Astrocyte (in vitro differentiated cells and primary cell): ENCODE results near the gene PLD6. TPM values are rescaled to one million over a fixed set of nuclear protein-coding genes. Genes with fewer than 3 reads are reported as not detected.
A peak's percentile ranks its signal among the peaks of the same experiment; 100 is the strongest.

Experiments
- DNase-seq: peaks from one replicate; pipeline ENCODE4 v3.0.0-alpha.2; 2010; ENCODE audit warnings: low read depth
- FAIRE-seq: peaks from 2 replicates; lab custom pipeline; 2011; peaks lifted over from hg19 to GRCh38; lab: Jason Lieb, UNC
- H2AFZ ChIP-seq: 2 replicates; pipeline ENCODE4 v1.6.0; 2012; ENCODE audit warnings: low read depth, low read length, inconsistent platforms
- H3K27ac ChIP-seq: 2 replicates; pipeline ENCODE4 v1.5.1; 2011; ENCODE audit warnings: low read depth, low read length, inconsistent platforms
- H3K27me3 ChIP-seq: 2 replicates; pipeline ENCODE4 v1.6.0; 2011; ENCODE audit warnings: low read length, inconsistent platforms; ENCODE audit not compliant: insufficient read depth
- H3K36me3 ChIP-seq: 2 replicates; pipeline ENCODE4 v1.5.1; 2011; ENCODE audit warnings: low read length, inconsistent platforms; ENCODE audit not compliant: insufficient read depth
- H3K4me1 ChIP-seq: 2 replicates; pipeline ENCODE4 v1.5.1; 2011; ENCODE audit warnings: low read length, inconsistent platforms; ENCODE audit not compliant: insufficient read depth
- H3K4me2 ChIP-seq: 2 replicates; pipeline ENCODE4 v1.6.0; 2012; ENCODE audit warnings: low read length, inconsistent platforms
- H3K4me3 ChIP-seq: 2 replicates; pipeline ENCODE4 v1.5.1; 2011; ENCODE audit warnings: low read depth, mild to moderate bottlenecking, low read length, inconsistent platforms; ENCODE audit not compliant: insufficient read depth
- H3K79me2 ChIP-seq: 2 replicates; pipeline ENCODE4 v1.6.0; 2012; ENCODE audit warnings: mild to moderate bottlenecking, low read length, inconsistent platforms; ENCODE audit not compliant: insufficient read depth
- H3K9ac ChIP-seq: 2 replicates; pipeline ENCODE4 v1.6.0; 2012; ENCODE audit warnings: mild to moderate bottlenecking, low read length, inconsistent platforms
- H3K9me3 ChIP-seq: 2 replicates; pipeline ENCODE4 v1.5.1; 2012; ENCODE audit warnings: low read depth, mild to moderate bottlenecking, low read length, inconsistent platforms; ENCODE audit not compliant: insufficient read depth
- H4K20me1 ChIP-seq: 2 replicates; pipeline ENCODE4 v1.6.0; 2012; ENCODE audit warnings: low read length, inconsistent platforms; ENCODE audit not compliant: insufficient read depth
- H3K27ac Mint-ChIP-seq: one replicate; pipeline ENCODE4 v1.8.0; 2021; ENCODE audit warnings: mild to moderate bottlenecking, mixed read lengths; ENCODE audit not compliant: unreplicated experiment
- H3K27me3 Mint-ChIP-seq: one replicate; pipeline ENCODE4 v1.8.0; 2021; ENCODE audit warnings: low read depth, mixed read lengths; ENCODE audit not compliant: unreplicated experiment
- H3K36me3 Mint-ChIP-seq: one replicate; pipeline ENCODE4 v1.8.0; 2021; ENCODE audit warnings: low read depth, mixed read lengths; ENCODE audit not compliant: unreplicated experiment
- H3K4me1 Mint-ChIP-seq: one replicate; pipeline ENCODE4 v1.8.0; 2021; ENCODE audit warnings: low read depth, mixed read lengths; ENCODE audit not compliant: unreplicated experiment
- H3K4me3 Mint-ChIP-seq: one replicate; pipeline ENCODE4 v1.8.0; 2021; ENCODE audit warnings: mild to moderate bottlenecking, moderate library complexity, mixed read lengths; ENCODE audit not compliant: unreplicated experiment
- H3K9me3 Mint-ChIP-seq: one replicate; pipeline ENCODE4 v1.8.0; 2021; ENCODE audit warnings: mild to moderate bottlenecking, mixed read lengths; ENCODE audit not compliant: unreplicated experiment
- EZH2 ChIP-seq: IDR thresholded peaks from 2 replicates; pipeline ENCODE4 v1.6.1; 2012; ENCODE audit warnings: mild to moderate bottlenecking, low read length, inconsistent platforms; ENCODE audit not compliant: insufficient read depth
- total RNA-seq: library from RNA; stranded (reverse); gene quantifications from 2 replicates; pipeline ENCODE4 v1.2.1, GENCODE V29; 2021
- TF ChIP-seq, protein P1 (sequence below): IDR thresholded peaks from 2 replicates; pipeline ENCODE4 v1.5.1; 2011; ENCODE audit warnings: low read depth, mild to moderate bottlenecking, inconsistent platforms, low read length, moderate library complexity; ENCODE audit not compliant: insufficient read depth

PLD6 gene
- total RNA-seq, 1 donor from 2014 or later = 0.64 TPM

DNA sequence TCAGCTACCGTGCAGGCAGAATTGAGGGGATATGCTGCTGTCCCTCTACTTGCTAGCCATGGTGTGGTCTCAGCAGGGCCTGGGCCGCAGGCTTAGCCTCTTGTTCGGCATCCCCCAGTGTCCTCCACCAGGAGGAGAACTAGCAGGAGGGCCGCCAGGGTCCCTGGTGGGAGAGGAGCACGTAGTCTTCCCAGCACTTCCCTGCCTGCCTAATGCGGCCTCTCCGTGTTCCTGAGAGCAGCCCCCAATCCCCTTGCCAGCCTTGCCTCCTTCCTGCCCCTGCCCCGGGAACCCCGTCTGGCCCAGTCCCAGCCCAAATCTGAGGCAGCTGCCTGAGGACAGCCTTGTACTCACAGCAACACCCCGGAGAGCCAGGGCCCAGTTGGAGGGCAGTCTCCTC is 38.1 kb downstream of the PLD6 start:
- peaks cover 25% of the 10 kb centered on the region for H3K36me3 Mint-ChIP-seq

DNA sequence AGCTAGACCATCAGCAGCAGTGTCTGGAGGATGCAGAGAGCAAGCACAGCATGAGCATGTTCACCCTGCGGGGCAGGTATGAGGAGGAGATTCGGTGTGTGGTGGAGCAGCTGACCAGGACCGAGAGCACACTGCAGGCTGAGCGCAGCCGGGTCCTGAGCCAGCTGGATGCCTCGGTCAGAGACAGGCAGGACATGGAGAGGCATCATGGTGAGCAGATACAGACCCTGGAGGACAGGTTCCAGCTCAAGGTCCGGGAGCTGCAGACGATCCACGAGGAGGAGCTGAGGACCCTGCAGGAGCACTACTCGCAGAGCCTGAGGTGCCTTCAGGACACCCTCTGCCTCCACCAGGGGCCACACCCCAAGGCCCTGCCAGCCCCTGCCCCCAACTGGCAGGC is 38.8 kb downstream of the PLD6 start:
- no peak overlapping the region for H3K4me3 Mint-ChIP-seq
- DNase-seq (no peak), FAIRE-seq (no peak)
- Histone ChIP-seq H2AFZ (no peak overlapping the region), H3K27ac (no peak overlapping the region), H3K79me2 (peaks cover 7% of the 10 kb centered on the region), H3K4me2 (no peak overlapping the region), H3K27me3 (no peaks in the 10 kb centered on the region), H3K9me3 (no peaks in the 10 kb centered on the region), H3K4me1 (no peaks in the 10 kb centered on the region), H3K9ac (no peak overlapping the region), H4K20me1 (peaks cover 58% of the 10 kb centered on the region), H3K4me3 (no peak overlapping the region), H3K36me3 (peaks cover 46% of the 10 kb centered on the region)
- no peak overlapping the region for H3K27ac Mint-ChIP-seq
- no peaks in the 10 kb centered on the region for H3K9me3 Mint-ChIP-seq
- H3K4me1 Mint-ChIP-seq = no peaks in the 10 kb centered on the region
- H3K36me3 Mint-ChIP-seq = peaks cover 27% of the 10 kb centered on the region
- H3K27me3 Mint-ChIP-seq = no peaks in the 10 kb centered on the region
- TF ChIP-seq, protein P1, sequence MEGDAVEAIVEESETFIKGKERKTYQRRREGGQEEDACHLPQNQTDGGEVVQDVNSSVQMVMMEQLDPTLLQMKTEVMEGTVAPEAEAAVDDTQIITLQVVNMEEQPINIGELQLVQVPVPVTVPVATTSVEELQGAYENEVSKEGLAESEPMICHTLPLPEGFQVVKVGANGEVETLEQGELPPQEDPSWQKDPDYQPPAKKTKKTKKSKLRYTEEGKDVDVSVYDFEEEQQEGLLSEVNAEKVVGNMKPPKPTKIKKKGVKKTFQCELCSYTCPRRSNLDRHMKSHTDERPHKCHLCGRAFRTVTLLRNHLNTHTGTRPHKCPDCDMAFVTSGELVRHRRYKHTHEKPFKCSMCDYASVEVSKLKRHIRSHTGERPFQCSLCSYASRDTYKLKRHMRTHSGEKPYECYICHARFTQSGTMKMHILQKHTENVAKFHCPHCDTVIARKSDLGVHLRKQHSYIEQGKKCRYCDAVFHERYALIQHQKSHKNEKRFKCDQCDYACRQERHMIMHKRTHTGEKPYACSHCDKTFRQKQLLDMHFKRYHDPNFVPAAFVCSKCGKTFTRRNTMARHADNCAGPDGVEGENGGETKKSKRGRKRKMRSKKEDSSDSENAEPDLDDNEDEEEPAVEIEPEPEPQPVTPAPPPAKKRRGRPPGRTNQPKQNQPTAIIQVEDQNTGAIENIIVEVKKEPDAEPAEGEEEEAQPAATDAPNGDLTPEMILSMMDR = no peak
- TF ChIP-seq EZH2 = no peak

More for the DNA sequence above, 38.1 kb downstream of the PLD6 start:
- H3K4me3 ChIP-seq = no peak overlapping the region
- peaks cover 7% of the 10 kb centered on the region for H3K79me2 ChIP-seq
- H3K4me1 ChIP-seq = no peaks in the 10 kb centered on the region
- Mint-ChIP-seq H3K9me3 (no peaks in the 10 kb centered on the region), H3K27ac (no peak overlapping the region), H3K4me3 (no peak overlapping the region), H3K27me3 (no peaks in the 10 kb centered on the region), H3K4me1 (no peaks in the 10 kb centered on the region)
- DNase-seq (no peak), FAIRE-seq (no peak)
- no peaks in the 10 kb centered on the region for H3K27me3 ChIP-seq
- H2AFZ ChIP-seq = no peak overlapping the region
- TF ChIP-seq EZH2 = no peak
- TF ChIP-seq, protein P1 = no peak
- no peak overlapping the region for H3K4me2 ChIP-seq
- peaks cover 45% of the 10 kb centered on the region for H3K36me3 ChIP-seq
- H3K9ac ChIP-seq = no peak overlapping the region
- no peak overlapping the region for H3K27ac ChIP-seq
- H3K9me3 ChIP-seq = no peaks in the 10 kb centered on the region
- peaks cover 52% of the 10 kb centered on the region for H4K20me1 ChIP-seq

DNA sequence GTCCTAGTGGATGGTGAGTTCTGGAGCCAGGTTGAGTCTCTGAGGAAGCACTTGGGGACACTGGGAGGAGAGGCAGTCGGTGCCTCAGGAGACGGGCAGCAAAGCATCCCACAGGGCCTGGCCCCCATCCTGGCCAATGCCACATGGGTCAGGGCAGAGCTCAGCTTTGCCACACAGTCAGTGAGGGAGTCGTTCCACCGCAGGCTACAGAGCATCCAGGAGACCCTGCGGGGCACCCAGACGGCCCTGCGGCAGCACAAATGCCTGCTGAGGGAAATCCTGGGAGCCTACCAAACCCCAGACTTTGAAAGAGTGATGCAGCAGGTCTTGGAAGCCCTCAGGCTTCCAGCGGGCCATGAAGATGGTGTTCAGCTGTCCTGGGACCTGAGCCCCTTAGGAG is 39.7 kb downstream of the PLD6 start:
- no peaks in the 10 kb centered on the region for H3K4me1 Mint-ChIP-seq

More for the DNA sequence above, 39.7 kb downstream of the PLD6 start:
- H3K36me3 Mint-ChIP-seq = peaks cover 26% of the 10 kb centered on the region
- Histone ChIP-seq H2AFZ (no peak overlapping the region), H3K27ac (no peak overlapping the region), H3K4me2 (no peak overlapping the region), H4K20me1 (peaks cover 63% of the 10 kb centered on the region), H3K36me3 (peaks cover 52% of the 10 kb centered on the region), H3K4me1 (no peaks in the 10 kb centered on the region), H3K79me2 (peaks cover 10% of the 10 kb centered on the region), H3K27me3 (no peaks in the 10 kb centered on the region), H3K4me3 (no peak overlapping the region), H3K9me3 (no peaks in the 10 kb centered on the region), H3K9ac (no peak overlapping the region)
- peak overlapping the region; percentile 58 for H3K27ac Mint-ChIP-seq
- no peaks in the 10 kb centered on the region for H3K9me3 Mint-ChIP-seq
- no peak for TF ChIP-seq EZH2
- TF ChIP-seq, protein P1 = no peak
- no peak for FAIRE-seq
- no peaks in the 10 kb centered on the region for H3K27me3 Mint-ChIP-seq
- no peak for DNase-seq
- H3K4me3 Mint-ChIP-seq = no peak overlapping the region
